H54 (cell line): ENCODE data around the gene DCDC2C.
A peak's percentile ranks its signal among the peaks of the same experiment; 100 is the strongest.

Experiments
- DNase-seq: peaks from one replicate; pipeline ENCODE4 v3.0.0; 2011; ENCODE audit warnings: low spot score, mixed read lengths; ENCODE audit not compliant: insufficient read length
- FAIRE-seq: peaks from 3 replicates; lab custom pipeline; 2011; peaks lifted over from hg19 to GRCh38; lab: Jason Lieb, UNC
- POLR2A ChIP-seq: IDR thresholded peaks from 2 replicates; pipeline ENCODE4 v1.6.1; 2011; ENCODE audit warnings: low read depth, mild to moderate bottlenecking, low read length

DCDC2C gene

GRCh38 chr2:3738454-3738853 is 35.1 kb downstream of the DCDC2C start:
- no peak for TF ChIP-seq POLR2A
- peak; percentile 31 for DNase-seq
- FAIRE-seq, result no peak

GRCh38 chr2:3739313-3739712 is 35.9 kb downstream of the DCDC2C start:
- DNase-seq, result no peak
- FAIRE-seq, result no peak
- no peak for TF ChIP-seq POLR2A

GRCh38 chr2:3741396-3741795 is 38.0 kb downstream of the DCDC2C start:
- FAIRE-seq (no peak), DNase-seq (no peak)
- no peak for TF ChIP-seq POLR2A

- FAIRE-seq, result no peak
- no peak for DNase-seq
- TF ChIP-seq POLR2A, result no peak
Measured at GRCh38 chr2:3741867-3742602, 38.7 kb downstream of the DCDC2C start.

- no peak for TF ChIP-seq POLR2A
- FAIRE-seq (no peak), DNase-seq (no peak)
Measured at GRCh38 chr2:3742743-3743508, 39.6 kb downstream of the DCDC2C start.

GRCh38 chr2:3743951-3744555 is 40.7 kb downstream of the DCDC2C start:
- no peak for FAIRE-seq
- no peak for DNase-seq
- TF ChIP-seq POLR2A, result no peak

GRCh38 chr2:3745920-3746319 is 42.5 kb downstream of the DCDC2C start:
- no peak for DNase-seq
- no peak for FAIRE-seq
- TF ChIP-seq POLR2A, result no peak

GRCh38 chr2:3747032-3747654 is 43.8 kb downstream of the DCDC2C start:
- no peak for DNase-seq
- TF ChIP-seq POLR2A, result no peak
- FAIRE-seq, result no peak

- DNase-seq, result no peak
- no peak for TF ChIP-seq POLR2A
- FAIRE-seq, result no peak
Measured at GRCh38 chr2:3747826-3748225, 44.5 kb downstream of the DCDC2C start.

GRCh38 chr2:3749201-3749600 is 45.8 kb downstream of the DCDC2C start:
- no peak for DNase-seq
- no peak for TF ChIP-seq POLR2A
- no peak for FAIRE-seq

- TF ChIP-seq POLR2A, result no peak
- no peak for DNase-seq
- FAIRE-seq, result no peak
Measured at GRCh38 chr2:3751251-3751650, 47.9 kb downstream of the DCDC2C start.

- no peak for DNase-seq
- TF ChIP-seq POLR2A, result no peak
- FAIRE-seq, result no peak
Measured at GRCh38 chr2:3751806-3752205, 48.4 kb downstream of the DCDC2C start.

- TF ChIP-seq POLR2A, result no peak
- FAIRE-seq (no peak), DNase-seq (no peak)
Measured at GRCh38 chr2:3752376-3752775, 49.0 kb downstream of the DCDC2C start.

- DNase-seq (no peak), FAIRE-seq (no peak)
- TF ChIP-seq POLR2A, result no peak
Measured at GRCh38 chr2:3753561-3753960, 50.2 kb downstream of the DCDC2C start.
